Stimulated activated CD4-positive, alpha-beta T cell treated with anti-CD3 and anti-CD28 coated beads, Interleukin-4, amount 100 ng/mL, for 4 hours (primary cell): ENCODE data around the gene SGF29.
"Not testable (repeated sequence)": the region's sequence is repeated elsewhere in the genome, so short reads cannot be mapped to it uniquely, and the experiment has no call there.

Experiments used
- DNase-seq, 2 experiments: peaks; one replicate each; pipeline ENCODE4 v3.0.0-alpha.2; 2020

The SGF29 gene

DNA sequence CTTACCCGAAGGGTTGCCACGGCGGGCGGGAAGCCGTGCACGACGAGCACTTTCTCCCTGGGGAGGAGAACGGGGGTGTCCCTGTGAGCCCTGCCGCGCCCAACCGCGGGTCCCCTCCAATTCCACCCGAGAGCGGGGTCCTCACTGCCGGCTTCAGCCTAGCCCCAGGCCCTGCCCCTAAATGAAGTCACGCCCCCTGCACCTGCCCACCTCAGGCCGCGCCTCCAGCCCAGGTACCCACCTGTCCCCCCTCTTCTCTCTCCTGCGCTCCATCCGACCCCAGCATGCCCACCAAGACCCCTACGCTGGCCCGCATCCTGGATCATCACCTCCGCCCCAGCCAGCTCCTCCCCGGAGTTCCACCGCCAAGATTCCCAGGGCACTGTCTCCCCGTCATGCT, 60.2 kb downstream of the SGF29 start:
- DNase-seq = not testable (repeated sequence)

GRCh38 chr16:28614561-28614960, 60.8 kb downstream of the SGF29 start:
- DNase-seq = not testable (repeated sequence)

- DNase-seq = not testable (repeated sequence)
Observed at GRCh38 chr16:28615486-28616223, 61.9 kb downstream of the SGF29 start.

- not testable (repeated sequence) for DNase-seq
Observed at GRCh38 chr16:28616224-28616577, 62.5 kb downstream of the SGF29 start.

DNA sequence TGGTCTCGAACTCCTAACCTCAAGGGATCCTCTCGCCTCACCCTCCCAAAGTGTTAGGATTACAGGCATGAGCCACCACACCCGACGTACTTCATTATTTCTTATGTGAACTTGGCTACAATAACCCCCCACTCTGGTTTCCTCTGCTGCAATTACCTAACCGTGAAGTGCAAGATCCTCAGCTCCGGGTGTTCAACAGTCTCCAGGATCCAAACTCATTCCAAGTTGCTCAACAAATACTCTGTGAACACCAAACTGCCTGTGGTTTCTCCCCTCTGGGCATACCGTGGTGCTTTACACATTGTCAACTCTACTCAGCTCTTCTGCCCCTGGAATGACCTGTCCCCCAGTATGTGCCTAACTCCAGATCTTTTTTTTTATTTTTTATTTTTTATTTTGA, 62.9 kb downstream of the SGF29 start:
- no peak for DNase-seq

GRCh38 chr16:28617874-28618273, 64.2 kb downstream of the SGF29 start:
- no peak for DNase-seq

- not testable (repeated sequence) for DNase-seq
Observed at GRCh38 chr16:28620316-28620715, 66.6 kb downstream of the SGF29 start.

- no peak for DNase-seq
Observed at GRCh38 chr16:28621481-28622155, 67.9 kb downstream of the SGF29 start.

DNA sequence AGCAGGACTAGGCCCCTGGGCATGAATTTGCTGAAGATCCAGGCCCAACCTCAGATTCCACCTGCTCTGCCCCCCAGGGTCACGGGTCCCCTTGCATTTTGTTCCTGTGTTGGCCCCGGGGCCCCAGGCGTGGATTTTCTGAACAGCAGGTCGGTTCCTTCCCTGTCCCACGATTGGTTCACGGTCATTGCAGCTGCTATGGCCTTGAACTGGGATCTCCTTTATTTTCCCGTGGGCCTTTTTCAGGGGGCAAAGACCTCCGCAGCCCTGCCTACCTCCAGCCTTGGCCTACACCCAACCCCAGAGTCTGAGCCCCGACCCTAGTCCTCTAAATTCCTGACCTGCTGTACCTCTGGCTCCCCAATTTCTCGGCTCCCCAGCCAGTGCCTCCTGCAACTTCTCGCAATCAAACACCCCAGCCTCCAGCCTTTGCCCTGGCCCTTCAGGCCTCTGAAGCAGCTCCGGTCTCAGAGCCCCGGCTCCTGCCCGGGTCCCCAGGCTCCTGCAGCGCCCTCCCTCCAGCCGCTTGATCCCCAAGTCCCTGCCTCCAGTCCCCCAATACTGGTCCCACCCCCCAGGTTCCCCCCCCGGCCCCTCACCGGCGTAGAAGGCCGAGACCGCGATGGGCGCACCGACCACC, 68.9 kb downstream of the SGF29 start:
- peak in 1 of 2 experiments; percentile 11 for DNase-seq

DNA sequence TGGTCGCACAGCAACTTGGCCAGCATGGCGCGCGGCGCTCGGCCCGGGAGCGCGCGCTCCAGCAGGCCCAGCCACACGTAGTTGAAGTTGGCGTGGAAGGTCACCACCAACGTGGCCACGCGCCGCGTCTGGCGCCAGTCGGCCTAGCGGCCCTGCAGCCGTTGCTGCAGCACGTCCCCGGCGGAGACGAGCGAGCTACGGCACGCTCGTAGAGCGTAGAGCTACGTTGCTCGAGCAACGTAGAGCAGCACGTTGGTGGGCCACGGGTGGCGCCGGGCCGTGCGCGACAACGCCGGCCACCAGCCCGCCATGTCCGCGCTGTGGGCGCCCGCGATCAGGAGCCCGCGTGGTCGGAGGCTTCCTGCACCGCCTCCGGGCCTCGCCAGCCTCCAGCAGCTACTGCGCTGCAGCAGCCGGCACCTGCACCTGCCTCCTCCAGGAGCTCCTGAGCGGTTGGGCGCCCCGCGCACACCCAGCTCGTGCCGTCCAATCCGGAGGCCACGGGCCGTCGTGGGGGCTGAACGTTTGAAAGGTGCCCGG, 69.5 kb downstream of the SGF29 start:
- peak; percentile 69 to 70 for DNase-seq

DNA sequence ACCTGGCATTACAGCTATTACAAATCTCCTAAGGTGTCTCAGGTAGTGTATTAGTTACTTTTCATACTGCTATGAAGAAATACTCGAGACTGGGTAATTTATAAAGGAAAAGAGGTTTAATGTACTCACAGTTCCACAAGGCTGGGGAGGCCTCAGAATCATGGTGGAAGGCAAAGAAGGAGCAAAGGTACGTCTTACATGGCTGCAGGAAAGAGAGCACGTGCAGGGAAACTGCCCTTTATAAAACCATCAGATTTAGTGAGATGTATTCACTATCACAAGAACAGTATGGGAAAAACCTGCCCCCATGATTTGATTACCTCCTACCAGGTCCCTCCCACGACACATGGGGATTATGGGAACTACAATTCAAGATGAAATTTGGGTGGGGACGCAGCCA, 77.2 kb downstream of the SGF29 start:
- not testable (repeated sequence) for DNase-seq

- not testable (repeated sequence) for DNase-seq
Observed at GRCh38 chr16:28636093-28636823, 82.5 kb downstream of the SGF29 start.

GRCh38 chr16:28637765-28638164, 84.0 kb downstream of the SGF29 start, which contains the start of gene NPIPB8:
Gene NPIPB8 (plus strand): TSS chr16:28638065. CDS start chr16:28638361, 296 bp downstream.
- not testable (repeated sequence) for DNase-seq

DNA sequence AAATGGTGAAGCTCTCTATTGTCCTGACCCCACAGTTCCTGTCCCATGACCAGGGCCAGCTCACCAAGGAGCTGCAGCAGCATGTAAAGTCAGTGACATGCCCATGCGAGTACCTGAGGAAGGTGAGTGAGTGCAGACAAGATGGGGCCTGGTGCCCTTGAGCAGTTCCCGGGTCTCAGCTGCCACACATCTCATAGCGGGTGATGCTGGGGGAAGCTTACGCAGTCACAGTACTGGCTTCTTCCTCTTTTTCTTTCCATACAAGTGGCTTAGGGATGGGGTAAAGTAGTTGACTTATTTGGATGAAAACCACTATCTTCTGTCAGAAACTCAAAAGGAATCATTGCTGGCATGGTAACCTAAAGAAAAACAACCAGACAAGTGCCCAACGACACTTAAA, 84.6 kb downstream of the SGF29 start:
- not testable (repeated sequence) for DNase-seq

GRCh38 chr16:28639959-28640358, 86.2 kb downstream of the SGF29 start:
- not testable (repeated sequence) for DNase-seq
